Measurements from ENCODE around the gene KRT82. TPM values are rescaled to one million over a fixed set of nuclear protein-coding genes. Genes with fewer than 3 reads are reported as not detected.

Gene KRT82
- total and polyA plus RNA-seq, 2 experiments from 2014 or later: not detected

DNA sequence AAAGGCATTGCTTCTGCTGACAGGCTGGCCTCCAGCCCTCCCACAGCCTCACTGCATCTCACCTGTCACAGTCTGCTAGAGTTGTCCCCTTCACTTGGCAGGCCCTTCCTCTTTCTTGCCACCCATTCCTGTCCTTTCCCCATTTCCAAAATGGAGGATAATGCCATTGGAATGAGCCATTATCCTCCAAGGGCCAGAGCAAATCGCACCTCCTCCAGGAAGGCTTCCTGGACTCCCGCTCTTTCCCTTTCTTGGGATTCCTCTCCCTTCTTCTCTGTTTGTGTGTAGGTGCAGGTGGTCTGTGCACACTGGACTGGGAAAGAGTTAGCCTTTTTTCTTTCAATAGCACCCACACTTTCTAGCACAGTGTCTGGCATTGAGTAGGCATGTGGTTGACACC, 3.8 kb downstream of the KRT82 start:
- H3K27ac Mint-ChIP-seq: no peak overlapping the region
- H3K79me2 ChIP-seq (replicated peaks; ENCODE audit: insufficient read depth): no peaks in the 10 kb centered on the region
- no peaks in the 10 kb centered on the region for H3K36me3 ChIP-seq (ENCODE audit: insufficient read depth)
- no peak overlapping the region; the same call in 1 of the 2 replicates for H2AFZ ChIP-seq
- ATAC-seq: no peak
- H3K4me3 ChIP-seq: no peak overlapping the region
- DNase-seq (ENCODE audit: low spot score): no peak
- H3K4me1 ChIP-seq (ENCODE audit: insufficient read depth): no peaks in the 10 kb centered on the region
- no peak overlapping the region for H3K4me3 Mint-ChIP-seq
- no peaks in the 10 kb centered on the region for H3K27me3 Mint-ChIP-seq (ENCODE audit: insufficient read depth, low read depth, poor library complexity)
- H3K36me3 Mint-ChIP-seq (ENCODE audit: low read depth): no peaks in the 10 kb centered on the region
- no peaks in the 10 kb centered on the region for H3K9me2 ChIP-seq (ENCODE audit: insufficient read depth)
- no peaks in the 10 kb centered on the region for H3K9me3 Mint-ChIP-seq
- no peaks in the 10 kb centered on the region for H3K27me3 ChIP-seq (ENCODE audit: insufficient read depth)
- no peaks in the 10 kb centered on the region for H4K20me1 ChIP-seq (replicated peaks; ENCODE audit: insufficient read depth)
- no peak overlapping the region for H3K27ac ChIP-seq (ENCODE audit: low read depth)
- no peak overlapping the region for H3K4me2 ChIP-seq
- no peaks in the 10 kb centered on the region for H3F3A ChIP-seq (replicated peaks; ENCODE audit: low read depth)
- H3K4me1 Mint-ChIP-seq: peaks cover 10% of the 10 kb centered on the region
- TF ChIP-seq ZNF114 (CRISPR knock-in tag; IDR thresholded peaks at IDR 0.05) (no peak), EZH2 (IDR thresholded peaks at IDR 0.05; ENCODE audit: low read depth, unreplicated experiment) (no peak)
- TF ChIP-seq, protein P1, sequence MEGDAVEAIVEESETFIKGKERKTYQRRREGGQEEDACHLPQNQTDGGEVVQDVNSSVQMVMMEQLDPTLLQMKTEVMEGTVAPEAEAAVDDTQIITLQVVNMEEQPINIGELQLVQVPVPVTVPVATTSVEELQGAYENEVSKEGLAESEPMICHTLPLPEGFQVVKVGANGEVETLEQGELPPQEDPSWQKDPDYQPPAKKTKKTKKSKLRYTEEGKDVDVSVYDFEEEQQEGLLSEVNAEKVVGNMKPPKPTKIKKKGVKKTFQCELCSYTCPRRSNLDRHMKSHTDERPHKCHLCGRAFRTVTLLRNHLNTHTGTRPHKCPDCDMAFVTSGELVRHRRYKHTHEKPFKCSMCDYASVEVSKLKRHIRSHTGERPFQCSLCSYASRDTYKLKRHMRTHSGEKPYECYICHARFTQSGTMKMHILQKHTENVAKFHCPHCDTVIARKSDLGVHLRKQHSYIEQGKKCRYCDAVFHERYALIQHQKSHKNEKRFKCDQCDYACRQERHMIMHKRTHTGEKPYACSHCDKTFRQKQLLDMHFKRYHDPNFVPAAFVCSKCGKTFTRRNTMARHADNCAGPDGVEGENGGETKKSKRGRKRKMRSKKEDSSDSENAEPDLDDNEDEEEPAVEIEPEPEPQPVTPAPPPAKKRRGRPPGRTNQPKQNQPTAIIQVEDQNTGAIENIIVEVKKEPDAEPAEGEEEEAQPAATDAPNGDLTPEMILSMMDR (conservative IDR thresholded peaks at IDR 0.05; ENCODE audit: low read depth in 2 of 2): no peak
- TF ChIP-seq, protein P2, sequence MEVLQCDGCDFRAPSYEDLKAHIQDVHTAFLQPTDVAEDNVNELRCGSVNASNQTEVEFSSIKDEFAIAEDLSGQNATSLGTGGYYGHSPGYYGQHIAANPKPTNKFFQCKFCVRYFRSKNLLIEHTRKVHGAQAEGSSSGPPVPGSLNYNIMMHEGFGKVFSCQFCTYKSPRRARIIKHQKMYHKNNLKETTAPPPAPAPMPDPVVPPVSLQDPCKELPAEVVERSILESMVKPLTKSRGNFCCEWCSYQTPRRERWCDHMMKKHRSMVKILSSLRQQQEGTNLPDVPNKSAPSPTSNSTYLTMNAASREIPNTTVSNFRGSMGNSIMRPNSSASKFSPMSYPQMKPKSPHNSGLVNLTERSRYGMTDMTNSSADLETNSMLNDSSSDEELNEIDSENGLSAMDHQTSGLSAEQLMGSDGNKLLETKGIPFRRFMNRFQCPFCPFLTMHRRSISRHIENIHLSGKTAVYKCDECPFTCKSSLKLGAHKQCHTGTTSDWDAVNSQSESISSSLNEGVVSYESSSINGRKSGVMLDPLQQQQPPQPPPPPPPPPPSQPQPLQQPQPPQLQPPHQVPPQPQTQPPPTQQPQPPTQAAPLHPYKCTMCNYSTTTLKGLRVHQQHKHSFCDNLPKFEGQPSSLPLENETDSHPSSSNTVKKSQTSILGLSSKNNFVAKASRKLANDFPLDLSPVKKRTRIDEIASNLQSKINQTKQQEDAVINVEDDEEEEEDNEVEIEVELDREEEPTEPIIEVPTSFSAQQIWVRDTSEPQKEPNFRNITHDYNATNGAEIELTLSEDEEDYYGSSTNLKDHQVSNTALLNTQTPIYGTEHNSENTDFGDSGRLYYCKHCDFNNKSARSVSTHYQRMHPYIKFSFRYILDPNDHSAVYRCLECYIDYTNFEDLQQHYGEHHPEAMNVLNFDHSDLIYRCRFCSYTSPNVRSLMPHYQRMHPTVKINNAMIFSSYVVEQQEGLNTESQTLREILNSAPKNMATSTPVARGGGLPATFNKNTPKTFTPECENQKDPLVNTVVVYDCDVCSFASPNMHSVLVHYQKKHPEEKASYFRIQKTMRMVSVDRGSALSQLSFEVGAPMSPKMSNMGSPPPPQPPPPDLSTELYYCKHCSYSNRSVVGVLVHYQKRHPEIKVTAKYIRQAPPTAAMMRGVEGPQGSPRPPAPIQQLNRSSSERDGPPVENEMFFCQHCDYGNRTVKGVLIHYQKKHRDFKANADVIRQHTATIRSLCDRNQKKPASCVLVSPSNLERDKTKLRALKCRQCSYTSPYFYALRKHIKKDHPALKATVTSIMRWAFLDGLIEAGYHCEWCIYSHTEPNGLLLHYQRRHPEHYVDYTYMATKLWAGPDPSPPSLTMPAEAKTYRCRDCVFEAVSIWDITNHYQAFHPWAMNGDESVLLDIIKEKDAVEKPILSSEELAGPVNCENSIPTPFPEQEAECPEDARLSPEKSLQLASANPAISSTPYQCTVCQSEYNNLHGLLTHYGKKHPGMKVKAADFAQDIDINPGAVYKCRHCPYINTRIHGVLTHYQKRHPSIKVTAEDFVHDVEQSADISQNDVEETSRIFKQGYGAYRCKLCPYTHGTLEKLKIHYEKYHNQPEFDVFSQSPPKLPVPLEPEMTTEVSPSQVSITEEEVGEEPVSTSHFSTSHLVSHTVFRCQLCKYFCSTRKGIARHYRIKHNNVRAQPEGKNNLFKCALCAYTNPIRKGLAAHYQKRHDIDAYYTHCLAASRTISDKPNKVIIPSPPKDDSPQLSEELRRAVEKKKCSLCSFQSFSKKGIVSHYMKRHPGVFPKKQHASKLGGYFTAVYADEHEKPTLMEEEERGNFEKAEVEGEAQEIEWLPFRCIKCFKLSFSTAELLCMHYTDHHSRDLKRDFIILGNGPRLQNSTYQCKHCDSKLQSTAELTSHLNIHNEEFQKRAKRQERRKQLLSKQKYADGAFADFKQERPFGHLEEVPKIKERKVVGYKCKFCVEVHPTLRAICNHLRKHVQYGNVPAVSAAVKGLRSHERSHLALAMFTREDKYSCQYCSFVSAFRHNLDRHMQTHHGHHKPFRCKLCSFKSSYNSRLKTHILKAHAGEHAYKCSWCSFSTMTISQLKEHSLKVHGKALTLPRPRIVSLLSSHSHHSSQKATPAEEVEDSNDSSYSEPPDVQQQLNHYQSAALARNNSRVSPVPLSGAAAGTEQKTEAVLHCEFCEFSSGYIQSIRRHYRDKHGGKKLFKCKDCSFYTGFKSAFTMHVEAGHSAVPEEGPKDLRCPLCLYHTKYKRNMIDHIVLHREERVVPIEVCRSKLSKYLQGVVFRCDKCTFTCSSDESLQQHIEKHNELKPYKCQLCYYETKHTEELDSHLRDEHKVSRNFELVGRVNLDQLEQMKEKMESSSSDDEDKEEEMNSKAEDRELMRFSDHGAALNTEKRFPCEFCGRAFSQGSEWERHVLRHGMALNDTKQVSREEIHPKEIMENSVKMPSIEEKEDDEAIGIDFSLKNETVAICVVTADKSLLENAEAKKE (CRISPR knock-in tag; IDR thresholded peaks at IDR 0.05): no peak

DNA sequence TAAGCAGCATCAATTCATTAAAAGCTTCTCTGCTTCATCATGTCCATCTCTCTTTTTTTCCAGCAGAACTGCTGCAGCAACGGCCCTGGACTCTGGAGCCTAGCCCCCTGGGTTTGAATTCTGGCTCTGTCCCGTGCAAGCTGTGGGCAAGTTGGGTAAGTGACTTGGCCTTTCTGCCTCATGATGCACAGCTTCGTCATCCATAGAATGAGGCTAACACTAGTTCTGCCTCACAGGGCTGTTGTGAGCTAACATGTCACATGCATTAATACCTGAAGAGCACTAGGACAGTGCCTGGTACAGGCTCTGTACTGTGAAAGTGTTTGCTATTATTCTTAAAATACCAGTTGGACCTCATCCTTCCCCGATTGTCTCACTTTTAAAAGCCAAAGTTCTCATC, 4.2 kb downstream of the KRT82 start:
- H3K4me3 Mint-ChIP-seq: no peak overlapping the region
- no peaks in the 10 kb centered on the region for H3K36me3 ChIP-seq (ENCODE audit: insufficient read depth)
- H3K36me3 Mint-ChIP-seq (ENCODE audit: low read depth): no peaks in the 10 kb centered on the region
- no peak overlapping the region for H3K4me2 ChIP-seq
- no peak overlapping the region for H2AFZ ChIP-seq
- H3K27me3 Mint-ChIP-seq (ENCODE audit: insufficient read depth, low read depth, poor library complexity): no peaks in the 10 kb centered on the region
- no peaks in the 10 kb centered on the region for H3K9me2 ChIP-seq (ENCODE audit: insufficient read depth)
- no peaks in the 10 kb centered on the region for H3K79me2 ChIP-seq (replicated peaks; ENCODE audit: insufficient read depth)
- no peaks in the 10 kb centered on the region for H3K4me1 ChIP-seq (ENCODE audit: insufficient read depth)
- no peaks in the 10 kb centered on the region for H3F3A ChIP-seq (replicated peaks; ENCODE audit: low read depth)
- H3K27me3 ChIP-seq (ENCODE audit: insufficient read depth): no peaks in the 10 kb centered on the region
- no peaks in the 10 kb centered on the region; the same call in 2 of the 3 replicates for H3K9me3 Mint-ChIP-seq
- no peak overlapping the region for H3K4me3 ChIP-seq
- peaks cover 10% of the 10 kb centered on the region for H3K4me1 Mint-ChIP-seq
- ATAC-seq (no peak), DNase-seq (ENCODE audit: low spot score) (no peak)
- no peak overlapping the region for H3K27ac Mint-ChIP-seq
- no peaks in the 10 kb centered on the region for H4K20me1 ChIP-seq (replicated peaks; ENCODE audit: insufficient read depth)
- no peak overlapping the region for H3K27ac ChIP-seq (ENCODE audit: low read depth)
- TF ChIP-seq ZNF331 (CRISPR knock-in tag; IDR thresholded peaks at IDR 0.05; ENCODE audit: low read depth): no peak
- TF ChIP-seq, protein P3, sequence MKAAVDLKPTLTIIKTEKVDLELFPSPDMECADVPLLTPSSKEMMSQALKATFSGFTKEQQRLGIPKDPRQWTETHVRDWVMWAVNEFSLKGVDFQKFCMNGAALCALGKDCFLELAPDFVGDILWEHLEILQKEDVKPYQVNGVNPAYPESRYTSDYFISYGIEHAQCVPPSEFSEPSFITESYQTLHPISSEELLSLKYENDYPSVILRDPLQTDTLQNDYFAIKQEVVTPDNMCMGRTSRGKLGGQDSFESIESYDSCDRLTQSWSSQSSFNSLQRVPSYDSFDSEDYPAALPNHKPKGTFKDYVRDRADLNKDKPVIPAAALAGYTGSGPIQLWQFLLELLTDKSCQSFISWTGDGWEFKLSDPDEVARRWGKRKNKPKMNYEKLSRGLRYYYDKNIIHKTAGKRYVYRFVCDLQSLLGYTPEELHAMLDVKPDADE (IDR thresholded peaks at IDR 0.05): no peak
- TF ChIP-seq, protein P4, sequence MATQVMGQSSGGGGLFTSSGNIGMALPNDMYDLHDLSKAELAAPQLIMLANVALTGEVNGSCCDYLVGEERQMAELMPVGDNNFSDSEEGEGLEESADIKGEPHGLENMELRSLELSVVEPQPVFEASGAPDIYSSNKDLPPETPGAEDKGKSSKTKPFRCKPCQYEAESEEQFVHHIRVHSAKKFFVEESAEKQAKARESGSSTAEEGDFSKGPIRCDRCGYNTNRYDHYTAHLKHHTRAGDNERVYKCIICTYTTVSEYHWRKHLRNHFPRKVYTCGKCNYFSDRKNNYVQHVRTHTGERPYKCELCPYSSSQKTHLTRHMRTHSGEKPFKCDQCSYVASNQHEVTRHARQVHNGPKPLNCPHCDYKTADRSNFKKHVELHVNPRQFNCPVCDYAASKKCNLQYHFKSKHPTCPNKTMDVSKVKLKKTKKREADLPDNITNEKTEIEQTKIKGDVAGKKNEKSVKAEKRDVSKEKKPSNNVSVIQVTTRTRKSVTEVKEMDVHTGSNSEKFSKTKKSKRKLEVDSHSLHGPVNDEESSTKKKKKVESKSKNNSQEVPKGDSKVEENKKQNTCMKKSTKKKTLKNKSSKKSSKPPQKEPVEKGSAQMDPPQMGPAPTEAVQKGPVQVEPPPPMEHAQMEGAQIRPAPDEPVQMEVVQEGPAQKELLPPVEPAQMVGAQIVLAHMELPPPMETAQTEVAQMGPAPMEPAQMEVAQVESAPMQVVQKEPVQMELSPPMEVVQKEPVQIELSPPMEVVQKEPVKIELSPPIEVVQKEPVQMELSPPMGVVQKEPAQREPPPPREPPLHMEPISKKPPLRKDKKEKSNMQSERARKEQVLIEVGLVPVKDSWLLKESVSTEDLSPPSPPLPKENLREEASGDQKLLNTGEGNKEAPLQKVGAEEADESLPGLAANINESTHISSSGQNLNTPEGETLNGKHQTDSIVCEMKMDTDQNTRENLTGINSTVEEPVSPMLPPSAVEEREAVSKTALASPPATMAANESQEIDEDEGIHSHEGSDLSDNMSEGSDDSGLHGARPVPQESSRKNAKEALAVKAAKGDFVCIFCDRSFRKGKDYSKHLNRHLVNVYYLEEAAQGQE (IDR thresholded peaks at IDR 0.05; ENCODE audit: unreplicated experiment): no peak
- TF ChIP-seq EZH2 (IDR thresholded peaks at IDR 0.05; ENCODE audit: low read depth, unreplicated experiment): no peak
